Activated CD8-positive, alpha-beta memory T cell treated with anti-CD3 and anti-CD28 coated beads, Interleukin-2, amount 10 ng/mL, durations not matched to agents 7 days and 5 days (primary cell): ENCODE measurements around the gene HES4. TPM values are rescaled to one million over a fixed set of nuclear protein-coding genes. Genes with fewer than 3 reads are reported as not detected.
A peak's percentile ranks its signal among the peaks of the same experiment; 100 is the strongest.

Source experiments
- ATAC-seq: fragments of 150-1000 bp; cut with Tn5 transposase; one replicate; pipeline ENCODE4 v1.10.0; 2021; ENCODE audit warnings: moderate library complexity
- CTCF ChIA-PET: fragments of 350-600 bp; sonication (Branson Sonifier 250); formaldehyde crosslinking; loops from one replicate; lab custom pipeline; 2021; ENCODE audit warnings: antibody characterized with exemption; lab: Charles Lee
- DNase-seq: peaks from one replicate; pipeline ENCODE4 v3.0.0-alpha.2; 2020
- H3K27ac Mint-ChIP-seq: one replicate; pipeline ENCODE4 v1.8.0; 2021; ENCODE audit warnings: mild to moderate bottlenecking, mixed read lengths
- H3K27me3 Mint-ChIP-seq: one replicate; pipeline ENCODE4 v1.8.0; 2021; ENCODE audit warnings: mixed read lengths
- H3K36me3 Mint-ChIP-seq: one replicate; pipeline ENCODE4 v1.8.0; 2021; ENCODE audit warnings: mild to moderate bottlenecking, mixed read lengths
- H3K4me1 Mint-ChIP-seq: one replicate; pipeline ENCODE4 v1.8.0; 2021; ENCODE audit warnings: mixed read lengths
- H3K4me3 Mint-ChIP-seq: one replicate; pipeline ENCODE4 v1.8.0; 2021; ENCODE audit warnings: mild to moderate bottlenecking, moderate library complexity, mixed read lengths
- H3K9me3 Mint-ChIP-seq: one replicate; pipeline ENCODE4 v1.8.0; 2022; ENCODE audit warnings: low read depth, mixed read lengths
- total RNA-seq, 2 experiments: library from RNA; stranded (reverse); gene quantifications; one replicate each; pipeline ENCODE4 v1.2.3, GENCODE V29; 2021

Gene HES4
- total RNA-seq, 2 experiments from 2014 or later = 0.61 to 1.6 TPM

- CTCF ChIA-PET = interaction anchor here (3.3 kb wide), 1 partner anchor 7 kb away, joined by 16 read pairs; the partner anchor contains the start of gene ISG15
- Mint-ChIP-seq H3K27me3 (peaks cover 42% of the 10 kb centered on the region), H3K4me1 (peaks cover 24% of the 10 kb centered on the region), H3K27ac (no peak overlapping the region), H3K36me3 (peaks cover 7% of the 10 kb centered on the region), H3K4me3 (no peak overlapping the region), H3K9me3 (peaks cover under 1% of the 10 kb centered on the region)
- no peak for ATAC-seq
- DNase-seq = peak; percentile 40
These were observed 6.6 kb upstream of the HES4 start for GRCh38 chr1:1006305-1007159.

- H3K4me1 Mint-ChIP-seq = peaks cover 24% of the 10 kb centered on the region
- H3K27me3 Mint-ChIP-seq = peaks cover 47% of the 10 kb centered on the region
These were observed 5.9 kb upstream of the HES4 start for GRCh38 chr1:1005774-1006304.

GRCh38 chr1:1004780-1005697 is 5.1 kb upstream of the HES4 start:
- H3K9me3 Mint-ChIP-seq = no peaks in the 10 kb centered on the region
- peak; percentile 37 for ATAC-seq
- H3K4me1 Mint-ChIP-seq = peaks cover 27% of the 10 kb centered on the region
- H3K4me3 Mint-ChIP-seq = peak overlapping the region; percentile 38
- peak overlapping the region; percentile 30 for H3K27ac Mint-ChIP-seq
- peaks cover 49% of the 10 kb centered on the region for H3K27me3 Mint-ChIP-seq
- H3K36me3 Mint-ChIP-seq = peaks cover 5% of the 10 kb centered on the region
- CTCF ChIA-PET = interaction anchor here (0.6 to 8.7 kb wide), 4 partner anchors 8 to 63 kb away, joined by 3 to 73 read pairs (median 11); partner anchors contain the start of genes ISG15 and PERM1
- peak; percentile 73 for DNase-seq

More at GRCh38 chr1:1005774-1006304, 5.9 kb upstream of the HES4 start:
- DNase-seq = no peak
- Mint-ChIP-seq H3K4me3 (no peak overlapping the region), H3K9me3 (no peaks in the 10 kb centered on the region), H3K27ac (no peak overlapping the region), H3K36me3 (peaks cover 4% of the 10 kb centered on the region)
- CTCF ChIA-PET = interaction anchor here (1.6 to 3.3 kb wide), 2 partner anchors 8 to 58 kb away, joined by 6 to 16 read pairs; partner anchors contain the start of gene ISG15
- ATAC-seq = no peak

- Mint-ChIP-seq H3K27me3 (peaks cover 51% of the 10 kb centered on the region), H3K27ac (no peak overlapping the region), H3K4me3 (no peak overlapping the region), H3K9me3 (no peaks in the 10 kb centered on the region), H3K36me3 (peaks cover 5% of the 10 kb centered on the region), H3K4me1 (peaks cover 27% of the 10 kb centered on the region)
- CTCF ChIA-PET = interaction anchor here (0.6 to 8.7 kb wide), 4 partner anchors 9 to 63 kb away, joined by 3 to 73 read pairs (median 11); partner anchors contain the start of genes ISG15 and PERM1
- DNase-seq (no peak), ATAC-seq (no peak)
These were observed 4.5 kb upstream of the HES4 start for GRCh38 chr1:1004420-1004779.

GRCh38 chr1:1003618-1004419 is 3.9 kb upstream of the HES4 start:
- ATAC-seq = no peak

GRCh38 chr1:1001057-1001783 is 1.3 kb upstream of the HES4 start:
- Mint-ChIP-seq H3K4me1 (peaks cover 23% of the 10 kb centered on the region), H3K27me3 (peaks cover 43% of the 10 kb centered on the region), H3K27ac (peak overlapping the region; percentile 75), H3K9me3 (no peaks in the 10 kb centered on the region), H3K4me3 (peak overlapping the region; percentile 54), H3K36me3 (peaks cover 1% of the 10 kb centered on the region)
- DNase-seq (no peak), ATAC-seq (no peak)
- CTCF ChIA-PET = interaction anchor here (0.7 to 8.7 kb wide), 15 partner anchors 9 to 250 kb away, joined by 3 to 73 read pairs (median 7); partner anchors contain the start of genes ISG15, PERM1 and PLEKHN1

More at GRCh38 chr1:1003618-1004419, 3.9 kb upstream of the HES4 start:
- H3K4me1 Mint-ChIP-seq = peaks cover 23% of the 10 kb centered on the region
- CTCF ChIA-PET = interaction anchor here (1.6 to 8.7 kb wide), 4 partner anchors 10 to 60 kb away, joined by 6 to 73 read pairs (median 16); partner anchors contain the start of genes ISG15 and PERM1
- H3K27ac Mint-ChIP-seq = no peak overlapping the region
- no peaks in the 10 kb centered on the region for H3K9me3 Mint-ChIP-seq
- H3K36me3 Mint-ChIP-seq = peaks cover 1% of the 10 kb centered on the region
- peaks cover 46% of the 10 kb centered on the region for H3K27me3 Mint-ChIP-seq
- no peak overlapping the region for H3K4me3 Mint-ChIP-seq
- no peak for DNase-seq

GRCh38 chr1:1000357-1001056 is 610 bp upstream of the HES4 start:
- Mint-ChIP-seq H3K4me3 (peak overlapping the region; percentile 54), H3K4me1 (peaks cover 22% of the 10 kb centered on the region), H3K36me3 (peaks cover 1% of the 10 kb centered on the region), H3K27ac (peak overlapping the region; percentile 75), H3K27me3 (peaks cover 43% of the 10 kb centered on the region), H3K9me3 (no peaks in the 10 kb centered on the region)
- ATAC-seq (peak; percentile 13), DNase-seq (peak; percentile 77)
- CTCF ChIA-PET = interaction anchor here (0.7 to 8.7 kb wide), 8 partner anchors 10 to 63 kb away, joined by 3 to 73 read pairs (median 8); partner anchors contain the start of genes ISG15, PERM1 and PLEKHN1

- H3K36me3 Mint-ChIP-seq = peaks cover 1% of the 10 kb centered on the region
- H3K9me3 Mint-ChIP-seq = no peaks in the 10 kb centered on the region
- CTCF ChIA-PET = interaction anchor here (3.6 to 8.7 kb wide), 2 partner anchors 16 to 19 kb away, joined by 19 to 73 read pairs; partner anchors contain the start of gene PERM1
- H3K27me3 Mint-ChIP-seq = peaks cover 46% of the 10 kb centered on the region
- no peak overlapping the region for H3K4me3 Mint-ChIP-seq
- peaks cover 9% of the 10 kb centered on the region for H3K4me1 Mint-ChIP-seq
- H3K27ac Mint-ChIP-seq = no peak overlapping the region
- peak; percentile 6 for ATAC-seq
- peak; percentile 40 for DNase-seq
These were observed 737 bp downstream of the HES4 start for GRCh38 chr1:998995-999724.

- CTCF ChIA-PET = interaction anchor here (3.6 to 8.7 kb wide), 2 partner anchors 15 to 20 kb away, joined by 19 to 73 read pairs; partner anchors contain the start of gene PERM1
- H3K27me3 Mint-ChIP-seq = peaks cover 47% of the 10 kb centered on the region
- H3K36me3 Mint-ChIP-seq = peaks cover 1% of the 10 kb centered on the region
- H3K9me3 Mint-ChIP-seq = no peaks in the 10 kb centered on the region
- H3K27ac Mint-ChIP-seq = no peak overlapping the region
- no peak overlapping the region for H3K4me3 Mint-ChIP-seq
- H3K4me1 Mint-ChIP-seq = peaks cover 9% of the 10 kb centered on the region
- DNase-seq = no peak
- ATAC-seq = no peak
These were observed 1.2 kb downstream of the HES4 start for GRCh38 chr1:998745-998994.

- DNase-seq = no peak
- peaks cover 44% of the 10 kb centered on the region for H3K27me3 Mint-ChIP-seq
- peaks cover 8% of the 10 kb centered on the region for H3K4me1 Mint-ChIP-seq
- no peak for ATAC-seq
- no peak overlapping the region for H3K27ac Mint-ChIP-seq
- CTCF ChIA-PET = interaction anchor here (1.2 to 8.7 kb wide), 3 partner anchors 15 to 63 kb away, joined by 3 to 73 read pairs (median 19); partner anchors contain the start of gene PERM1
- no peak overlapping the region for H3K4me3 Mint-ChIP-seq
- no peaks in the 10 kb centered on the region for H3K9me3 Mint-ChIP-seq
- H3K36me3 Mint-ChIP-seq = peaks cover 1% of the 10 kb centered on the region
These were observed 1.7 kb downstream of the HES4 start for GRCh38 chr1:997993-998744.
